GM18511 (cell line): ENCODE measurements around the gene NOX5.

ENCODE experiments used
- ATAC-seq: cut with Tn5 transposase; IDR thresholded peaks from one replicate; pipeline ENCODE4 v1.9.1; 2021; ENCODE audit warnings: mild to moderate bottlenecking, moderate library complexity; ENCODE audit not compliant: unreplicated experiment

NOX5 gene

DNA sequence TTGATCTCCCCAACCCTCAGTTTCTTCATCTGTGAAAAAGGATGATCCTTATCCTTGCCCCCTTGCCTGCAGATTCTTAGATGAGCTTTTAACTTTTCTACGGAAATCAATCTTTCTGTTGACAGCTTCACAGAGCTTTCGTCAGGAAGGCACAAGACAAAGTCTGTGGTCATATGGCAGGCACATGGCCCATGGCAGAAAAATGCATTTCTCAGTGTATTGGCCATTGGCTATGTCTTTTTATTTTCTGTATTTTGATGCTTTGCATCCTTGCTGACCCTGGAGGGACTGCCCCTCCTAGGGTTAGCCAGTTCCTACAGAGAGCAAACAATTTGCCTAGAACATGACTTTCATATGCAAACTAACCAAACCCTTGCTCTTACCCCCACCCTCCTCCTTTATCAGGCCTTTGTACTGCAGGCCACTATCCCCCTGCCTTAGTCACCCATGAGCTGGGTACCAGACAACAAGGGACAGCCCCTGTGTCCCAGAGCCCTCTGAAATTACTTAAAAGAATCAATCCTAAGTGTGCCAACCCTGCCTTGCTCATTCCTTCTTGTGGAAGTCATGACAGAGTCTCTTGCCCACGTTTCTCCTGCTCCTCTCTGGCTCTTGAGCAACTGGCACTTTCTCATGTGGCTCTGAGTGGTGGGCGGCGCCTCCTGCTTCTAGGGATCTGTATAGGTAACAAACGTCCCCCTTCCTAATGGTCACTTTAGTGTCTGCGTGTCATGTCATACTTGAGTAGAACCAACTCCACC, 24.1 kb upstream of the NOX5 start:
- ATAC-seq = no peak

DNA sequence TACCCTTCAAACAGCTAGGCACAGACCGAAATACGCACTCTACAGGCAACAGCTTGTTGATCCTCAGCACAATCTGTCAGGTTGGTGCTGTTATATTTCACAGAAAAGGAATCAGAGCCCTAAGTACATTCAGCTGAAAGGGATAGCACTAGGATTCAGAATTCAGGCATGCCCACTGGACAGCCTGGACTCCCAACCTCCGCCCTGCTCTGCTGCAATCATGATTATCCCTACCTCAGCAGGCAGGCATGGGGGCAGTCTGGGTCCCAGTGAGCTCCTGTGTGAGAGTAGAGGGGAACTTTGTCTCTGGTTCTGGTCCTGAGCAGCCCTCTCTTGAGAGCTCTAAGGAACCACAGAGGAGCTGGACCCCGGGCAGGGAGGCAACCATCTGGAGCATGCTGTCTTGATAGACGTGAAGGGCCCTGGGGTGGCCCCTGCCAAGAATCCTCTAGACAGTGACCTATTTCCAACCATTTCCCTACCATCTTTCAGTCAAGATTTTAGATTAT, 23.4 kb upstream of the NOX5 start:
- no peak for ATAC-seq

DNA sequence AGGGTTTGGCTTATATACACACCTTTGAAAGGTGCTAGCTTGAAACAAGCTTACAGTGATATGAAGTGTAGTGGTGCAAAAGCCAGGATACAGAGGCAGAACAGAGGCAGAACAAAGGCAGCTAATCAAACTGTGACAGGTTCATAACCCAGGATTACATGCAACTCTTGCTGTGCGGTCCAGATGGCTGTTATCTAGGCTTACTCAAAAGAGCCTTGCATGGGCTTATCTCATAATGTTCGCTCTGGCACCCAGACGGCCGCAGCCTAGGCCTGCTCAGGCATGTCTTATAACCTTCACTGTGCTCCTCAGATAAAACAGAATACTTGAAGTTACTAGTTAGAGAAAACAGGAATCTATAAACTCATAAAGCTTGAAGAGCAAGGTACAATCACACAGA, 22.8 kb upstream of the NOX5 start:
- no peak for ATAC-seq

DNA sequence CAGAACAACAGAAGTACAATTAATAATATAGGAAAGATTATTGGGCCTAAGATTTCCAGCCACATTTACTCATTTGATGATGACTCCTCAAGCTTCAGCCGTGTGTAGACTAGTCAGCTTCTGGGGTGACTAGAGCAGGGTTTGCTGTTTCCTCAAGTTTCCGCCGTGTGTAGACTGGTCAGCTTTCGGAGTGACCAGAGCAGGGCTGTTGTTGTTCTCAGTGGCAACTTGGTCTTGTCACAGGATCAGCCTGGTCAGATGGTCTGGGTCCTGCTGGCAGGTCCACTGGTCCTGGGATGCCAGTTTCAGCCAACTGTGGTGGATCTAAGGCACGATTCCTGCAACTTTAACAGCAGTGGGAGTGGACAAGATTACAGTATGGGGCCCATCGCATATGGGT, 21.8 kb upstream of the NOX5 start:
- ATAC-seq = no peak

DNA sequence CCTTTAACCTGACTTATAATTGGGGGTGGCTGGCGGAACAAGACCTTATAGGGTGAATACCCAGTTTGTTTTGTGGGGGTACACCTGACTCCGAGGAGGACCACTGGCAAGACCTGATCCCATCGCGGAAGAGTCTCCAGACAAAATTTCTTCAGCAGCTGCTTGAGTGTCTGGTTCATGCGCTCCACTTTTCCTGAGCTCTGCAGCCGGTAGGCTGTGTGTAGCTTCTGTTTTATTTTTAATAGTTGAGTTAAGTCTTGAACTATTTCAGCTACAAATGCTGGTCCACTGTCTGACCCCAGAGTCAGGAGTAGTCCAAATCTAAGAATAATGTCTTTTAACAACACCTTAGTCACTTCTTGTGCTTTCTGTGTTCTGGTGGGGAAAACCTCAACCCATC, 21.2 kb upstream of the NOX5 start:
- ATAC-seq = no peak

DNA sequence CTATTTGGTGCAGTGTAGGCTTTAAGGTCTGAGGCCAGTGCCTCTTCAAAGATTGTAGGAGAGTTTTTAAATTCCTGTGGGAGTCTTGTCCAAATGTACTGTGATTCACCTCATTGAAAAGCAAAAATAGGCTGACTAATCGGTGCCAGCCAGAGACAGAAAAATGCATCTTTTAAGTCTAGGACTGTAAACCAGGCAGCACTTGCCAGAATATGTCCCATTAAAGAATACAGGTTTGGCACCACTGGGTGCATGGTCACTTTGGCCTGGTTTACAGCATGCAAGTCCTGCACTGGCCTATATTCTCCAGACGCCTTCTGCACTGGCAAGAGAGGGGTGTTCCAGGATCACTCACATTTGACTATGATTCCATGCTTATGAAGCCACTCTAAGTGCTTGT, 20.3 kb upstream of the NOX5 start:
- no peak for ATAC-seq

DNA sequence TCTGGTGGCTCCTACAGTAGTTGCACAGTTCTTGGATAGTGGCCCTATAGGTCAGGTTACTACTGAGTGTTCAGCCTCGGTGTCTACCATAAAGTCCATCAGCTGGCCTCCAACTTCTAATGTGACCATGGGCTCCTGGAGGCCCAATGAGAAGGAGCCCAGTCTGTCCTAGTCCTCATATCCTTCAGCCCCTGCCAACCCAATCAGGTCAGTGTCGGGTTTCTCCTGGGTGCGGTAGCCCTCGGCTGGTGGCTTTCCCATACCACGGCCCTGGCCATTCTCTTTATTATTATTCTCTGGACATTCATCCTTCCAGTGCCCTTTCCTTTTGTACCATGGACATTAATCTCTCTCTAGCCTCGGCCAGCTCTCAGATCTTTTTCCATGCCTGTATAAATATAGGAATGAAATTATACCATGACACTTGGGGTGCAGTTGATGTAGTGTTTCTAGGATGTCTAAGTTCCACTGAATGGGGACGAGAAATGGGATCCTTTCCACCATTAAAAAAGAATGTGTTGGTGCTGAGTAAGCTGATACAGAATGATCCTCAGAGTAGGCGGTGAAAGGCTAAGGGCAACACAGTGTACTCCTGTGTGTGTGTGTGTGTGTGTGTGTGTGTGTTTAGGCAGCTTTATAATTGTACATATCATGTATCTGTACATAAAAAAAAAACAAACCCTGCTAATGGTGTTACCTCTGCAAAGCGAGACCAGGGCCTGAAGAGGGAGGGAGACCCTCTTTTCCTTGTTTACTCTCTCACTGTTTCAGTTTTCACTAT, 19.3 kb upstream of the NOX5 start:
- no peak for ATAC-seq

DNA sequence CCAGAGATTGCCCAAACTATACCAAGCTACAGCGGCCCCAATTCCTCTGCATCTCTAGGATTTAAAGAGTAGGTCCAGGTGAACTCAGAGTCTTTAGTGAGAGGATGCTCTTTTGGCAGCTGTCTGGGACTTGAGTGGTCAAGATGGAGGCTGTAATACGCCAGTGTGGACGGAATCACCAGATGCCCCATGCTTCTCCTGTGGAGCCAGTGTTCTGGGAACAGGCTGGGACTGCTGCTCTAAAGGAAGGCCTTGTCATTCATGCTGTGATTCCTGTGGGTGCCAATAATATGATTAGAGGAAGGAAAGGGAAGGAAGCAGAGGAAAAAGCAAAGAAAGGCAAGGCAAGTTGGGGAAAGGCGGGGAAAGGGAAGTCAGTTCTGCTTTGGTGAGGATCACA, 17.4 kb upstream of the NOX5 start:
- ATAC-seq = no peak

DNA sequence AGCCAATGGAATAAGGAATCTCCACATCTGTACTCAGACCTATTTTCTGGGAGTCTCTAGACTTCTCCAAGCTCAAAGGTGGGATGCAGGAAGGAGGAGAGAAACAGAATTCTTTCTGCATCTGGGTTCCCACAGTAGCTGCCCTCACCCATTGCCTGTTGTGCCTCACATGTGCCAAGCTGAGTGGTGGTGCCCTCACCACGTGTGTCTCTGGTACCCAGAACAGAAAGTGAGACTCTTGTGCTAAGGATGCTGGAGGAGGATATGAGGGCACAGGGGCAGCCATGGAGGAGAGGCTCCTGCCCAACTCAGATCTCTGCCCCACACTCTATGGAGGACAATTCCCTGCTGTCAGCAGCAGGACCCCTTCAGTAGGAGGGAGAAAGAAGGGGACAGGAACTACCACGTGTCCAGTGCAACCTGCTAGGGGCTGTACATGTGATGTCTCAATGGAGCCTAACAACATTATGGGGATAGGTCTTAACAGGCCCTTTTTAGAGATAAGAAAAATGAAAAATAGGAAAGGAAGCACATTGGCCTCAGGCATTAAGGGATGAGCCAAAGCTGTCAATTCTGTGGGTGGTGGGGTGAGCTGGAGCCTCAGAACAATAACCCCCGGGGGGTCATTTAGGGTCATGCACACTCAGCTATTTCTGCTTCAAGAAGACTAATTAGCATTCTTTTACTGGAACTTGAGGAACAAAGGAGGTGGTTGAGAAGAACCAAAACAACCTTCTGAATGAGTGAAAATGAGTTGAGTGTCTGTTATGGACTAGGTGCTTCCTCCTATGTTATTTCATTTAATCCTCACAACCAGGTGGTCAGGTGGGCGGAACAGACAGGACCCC, 16.3 kb upstream of the NOX5 start:
- no peak for ATAC-seq

DNA sequence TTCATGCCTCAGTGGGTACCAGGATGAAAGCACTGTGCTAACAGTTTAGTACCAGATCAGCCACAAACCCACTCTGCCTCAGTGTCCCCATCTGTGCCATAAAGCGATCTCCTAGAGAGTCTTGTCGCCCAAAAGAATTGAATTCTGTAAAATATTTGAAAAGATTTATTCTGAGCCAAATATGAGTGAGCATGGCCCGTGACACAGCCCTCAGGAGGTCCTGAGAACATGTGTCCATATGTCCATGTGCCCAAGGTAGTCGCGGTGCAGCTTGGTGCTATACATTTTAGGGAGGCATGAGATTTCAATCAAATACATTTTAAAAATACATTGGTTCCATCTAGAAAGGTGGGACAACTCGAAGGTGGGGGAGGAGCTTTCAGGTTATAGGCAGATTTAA, 15.4 kb upstream of the NOX5 start:
- ATAC-seq = no peak

DNA sequence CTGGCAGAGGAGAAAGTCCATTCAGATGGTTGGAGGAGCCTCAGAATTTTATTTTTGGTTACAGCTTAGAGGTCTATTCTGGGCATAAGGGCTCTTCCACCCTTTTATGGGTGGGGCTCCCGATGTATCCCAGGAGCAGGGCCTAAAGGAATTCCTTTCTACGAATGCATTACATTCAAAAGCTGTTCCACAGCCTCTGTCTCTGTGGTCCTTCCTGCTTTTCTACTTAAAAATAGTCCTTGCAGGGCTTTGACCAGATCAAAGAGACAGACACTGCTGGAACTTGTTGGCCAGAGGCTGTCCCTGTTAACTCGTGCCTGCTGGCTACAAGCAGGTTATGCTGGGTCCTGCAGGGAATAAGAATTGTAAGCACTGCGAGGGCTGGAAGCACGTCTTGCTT, 14.4 kb upstream of the NOX5 start:
- ATAC-seq = no peak

DNA sequence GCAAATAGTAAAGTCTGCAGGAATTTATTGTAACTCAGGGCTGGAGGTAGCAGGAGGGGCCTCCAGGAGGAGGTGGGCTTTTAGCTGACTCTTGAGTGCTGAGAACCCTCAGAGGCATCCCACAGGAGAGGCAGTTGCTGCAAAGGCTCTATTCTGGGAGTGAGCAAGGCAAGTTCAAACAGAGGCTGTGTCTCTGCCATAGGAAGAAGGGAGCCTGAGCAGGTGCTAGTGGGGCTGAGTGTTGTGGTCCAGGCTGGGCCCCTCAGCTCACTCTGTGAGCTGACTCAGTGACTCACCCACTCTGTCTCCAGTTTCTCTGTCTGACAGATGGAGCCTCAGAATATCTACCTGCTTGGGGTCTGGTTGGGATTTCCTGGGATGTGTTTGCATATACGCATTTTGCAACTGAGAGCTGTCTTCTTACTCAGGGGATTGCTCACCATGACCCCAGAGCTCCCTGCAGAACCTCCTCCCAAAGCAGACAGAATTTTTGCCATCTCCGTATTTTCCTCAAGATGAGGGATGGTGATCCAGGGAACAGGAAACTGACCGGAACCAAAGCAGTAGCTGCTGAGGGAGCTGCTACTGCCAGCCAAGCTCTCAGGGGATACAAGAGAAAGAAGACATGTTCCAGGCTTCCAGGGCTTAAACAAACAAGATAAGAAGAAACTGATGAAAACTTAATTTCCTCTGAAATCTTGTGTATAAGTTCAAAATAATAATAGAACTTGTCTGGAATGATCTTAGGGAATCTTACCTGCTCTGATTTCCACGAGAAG, 13.6 kb upstream of the NOX5 start:
- ATAC-seq = no peak

DNA sequence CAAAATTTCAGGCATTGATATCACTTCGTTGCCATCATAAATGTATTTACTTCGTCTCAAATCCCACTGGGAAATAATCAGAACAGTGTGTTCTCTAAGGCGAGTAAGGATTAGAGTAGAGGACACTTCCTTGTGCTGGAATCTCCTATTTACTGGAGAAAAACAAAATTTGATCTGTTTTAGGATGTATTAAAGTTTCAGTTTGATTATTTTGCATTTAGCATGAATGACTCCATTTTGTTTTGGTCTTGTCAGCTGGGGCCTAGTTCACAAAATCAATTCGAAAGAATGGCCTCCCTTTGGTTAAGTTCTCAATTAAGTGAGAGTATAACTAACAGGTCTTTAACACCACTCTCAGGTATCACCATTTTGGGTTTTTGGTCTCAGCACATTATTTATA, 11.7 kb upstream of the NOX5 start:
- ATAC-seq = no peak

DNA sequence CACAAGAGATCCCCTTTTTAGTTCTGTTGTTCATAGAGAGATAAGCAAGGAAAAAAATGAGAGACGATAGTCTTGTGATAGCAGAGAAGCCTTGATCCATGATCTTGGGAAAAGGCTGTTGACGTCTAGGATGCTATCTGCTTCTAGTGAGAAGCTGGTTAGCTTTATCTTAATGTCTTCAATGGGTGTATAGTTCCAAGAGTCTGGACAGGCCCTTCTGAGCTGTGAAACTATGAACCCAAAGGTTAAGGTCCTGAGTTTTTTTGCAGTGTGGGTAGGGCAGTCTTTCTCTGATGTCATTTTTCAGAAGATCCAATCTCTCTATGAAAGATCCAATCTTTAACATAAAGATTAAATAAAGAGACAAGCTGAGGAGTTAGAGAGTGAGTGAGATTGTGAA, 10.5 kb upstream of the NOX5 start:
- no peak for ATAC-seq

DNA sequence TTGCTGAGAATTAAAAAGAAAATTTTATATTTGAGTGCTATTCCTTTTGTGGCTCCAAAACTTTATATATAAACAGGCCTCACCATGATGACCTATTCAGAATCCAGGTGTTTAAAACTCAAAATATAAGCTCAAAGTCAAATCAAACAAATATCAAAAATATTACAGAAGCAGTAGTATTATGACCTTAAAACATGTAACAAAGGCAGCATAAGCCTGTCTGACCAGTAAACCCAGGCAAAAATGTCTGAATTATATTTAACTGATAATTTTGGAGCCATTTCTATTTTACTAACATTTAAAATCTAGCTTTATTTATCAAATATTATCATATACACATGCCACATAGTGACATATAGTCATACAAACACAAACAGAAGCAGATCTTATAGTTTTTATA, 6.4 kb upstream of the NOX5 start:
- no peak for ATAC-seq

DNA sequence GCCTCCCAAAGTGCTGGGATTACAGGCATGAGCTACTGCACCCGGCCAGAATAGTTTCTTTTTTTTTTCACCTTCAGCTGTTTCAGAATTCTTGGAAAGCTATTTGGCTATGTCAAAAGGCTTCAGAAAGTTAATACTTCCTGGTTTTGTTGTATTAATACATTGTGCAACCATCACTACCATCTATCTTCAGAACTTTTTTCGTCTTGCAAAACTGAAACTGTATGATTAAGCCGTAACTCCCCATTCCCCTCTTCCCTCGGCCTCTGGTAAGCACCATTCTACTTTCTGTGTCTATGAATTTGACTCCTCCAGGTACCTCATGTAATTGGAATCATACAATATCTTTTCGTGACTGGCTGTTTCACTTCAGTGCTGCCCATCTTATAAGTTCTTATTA, 5.2 kb upstream of the NOX5 start:
- no peak for ATAC-seq

DNA sequence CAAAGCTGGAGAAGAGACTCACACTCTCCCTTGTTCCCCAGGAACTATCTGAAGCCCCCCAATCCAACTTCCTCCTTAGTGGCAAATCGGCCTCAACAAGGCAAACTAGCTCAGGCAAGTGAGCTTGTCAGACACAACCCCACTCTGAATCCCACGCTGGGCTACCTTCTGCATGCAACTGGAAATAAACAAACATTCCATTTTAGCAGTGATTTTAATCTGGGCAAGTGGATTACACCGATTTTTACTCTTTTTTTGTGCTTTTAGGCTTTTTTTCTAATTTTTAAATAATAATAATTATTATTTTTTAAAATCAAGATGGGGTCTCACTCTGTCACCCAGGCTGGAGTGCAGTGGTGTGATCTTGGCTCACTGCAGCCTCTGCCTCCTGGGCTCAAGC, 2.9 kb upstream of the NOX5 start:
- no peak for ATAC-seq

DNA sequence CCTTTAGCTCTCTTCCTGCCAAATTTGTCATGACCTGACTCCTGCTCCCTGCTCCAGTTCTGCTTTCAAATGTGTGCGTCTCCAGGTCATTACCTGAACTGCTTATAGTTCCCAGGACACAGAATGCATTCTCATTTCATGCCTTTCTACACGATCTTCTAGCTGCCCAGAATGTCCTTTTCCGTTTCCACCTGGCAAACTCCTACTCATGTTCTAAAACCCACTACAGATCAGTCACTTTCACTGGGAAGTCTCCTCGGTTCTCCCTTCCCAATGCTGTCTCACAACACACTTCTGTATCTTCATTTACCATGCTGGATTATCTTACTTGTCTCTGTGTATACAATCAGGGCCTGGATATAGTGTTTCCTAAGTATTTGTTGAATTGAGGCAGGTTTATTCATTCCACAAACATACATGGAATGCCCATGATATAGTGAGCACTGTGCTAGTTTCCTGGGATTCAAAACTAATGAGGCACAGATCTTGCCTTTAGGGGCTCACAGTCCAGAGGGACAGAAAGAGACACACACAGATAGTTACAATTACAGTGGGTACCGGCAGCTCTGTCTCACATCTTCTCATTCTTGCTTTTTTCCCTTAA, 1.6 kb upstream of the NOX5 start:
- no peak for ATAC-seq

DNA sequence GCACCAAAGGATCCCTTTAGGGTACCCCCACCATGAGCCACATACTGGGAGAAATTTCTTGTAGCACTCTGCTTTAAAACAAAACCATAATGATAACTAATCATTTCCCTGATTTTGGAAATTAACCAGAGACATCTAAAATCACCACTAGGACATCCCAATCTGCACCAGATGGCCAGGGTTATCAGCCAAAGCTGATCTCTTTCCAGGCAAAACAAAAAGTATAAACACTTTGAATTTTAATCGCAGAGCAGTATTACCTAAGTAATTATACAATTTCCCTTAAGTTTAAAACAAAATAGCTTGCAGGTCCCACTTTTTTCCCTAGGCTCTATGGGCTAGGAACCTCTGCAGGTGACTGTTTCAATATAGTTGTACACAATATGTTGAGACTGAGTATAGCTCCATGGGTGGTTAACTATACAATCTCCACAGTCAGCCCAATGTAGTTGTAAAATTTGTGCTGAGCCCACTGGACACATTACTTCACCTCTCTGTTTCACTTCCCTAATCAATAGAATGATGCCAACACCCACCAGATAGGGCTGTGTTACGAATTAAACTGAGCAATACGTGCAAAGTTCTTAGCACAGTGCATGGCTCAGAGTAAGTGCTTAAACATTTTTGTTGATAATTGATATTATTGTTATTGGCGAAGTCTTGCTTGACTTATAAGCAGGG, 629 bp upstream of the NOX5 start:
- no peak for ATAC-seq

DNA sequence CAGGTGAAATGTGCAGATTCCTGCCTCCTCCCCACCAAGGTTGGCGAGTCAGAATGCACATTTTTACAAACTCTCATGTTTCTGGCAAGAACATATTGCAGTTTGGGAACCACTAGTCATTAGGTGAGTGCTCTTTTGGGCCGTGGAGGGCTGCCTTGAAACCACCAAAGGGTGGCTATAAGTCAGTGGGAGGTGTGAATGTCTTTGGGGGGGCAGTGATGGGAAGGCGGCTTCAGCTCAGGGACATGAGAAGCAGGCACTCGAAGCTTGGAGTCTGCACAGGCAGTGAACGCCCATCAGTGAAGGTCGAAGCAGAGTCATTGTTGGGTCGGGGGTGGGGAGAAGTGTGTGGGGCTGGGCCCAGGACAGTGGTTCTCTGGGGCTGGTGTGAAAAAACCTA, 1.1 kb downstream of the NOX5 start:
- ATAC-seq = no peak
